Activated T-cell treated with anti-CD3 and anti-CD28 coated beads for 1 hour (primary cell): ENCODE data around the gene PPP1R16B.
A peak's percentile ranks its signal among the peaks of the same experiment; 100 is the strongest.

Experiments used
- DNase-seq: peaks from one replicate; pipeline ENCODE4 v3.0.0-alpha.2; 2020; ENCODE audit warnings: low read depth

The PPP1R16B gene

DNA sequence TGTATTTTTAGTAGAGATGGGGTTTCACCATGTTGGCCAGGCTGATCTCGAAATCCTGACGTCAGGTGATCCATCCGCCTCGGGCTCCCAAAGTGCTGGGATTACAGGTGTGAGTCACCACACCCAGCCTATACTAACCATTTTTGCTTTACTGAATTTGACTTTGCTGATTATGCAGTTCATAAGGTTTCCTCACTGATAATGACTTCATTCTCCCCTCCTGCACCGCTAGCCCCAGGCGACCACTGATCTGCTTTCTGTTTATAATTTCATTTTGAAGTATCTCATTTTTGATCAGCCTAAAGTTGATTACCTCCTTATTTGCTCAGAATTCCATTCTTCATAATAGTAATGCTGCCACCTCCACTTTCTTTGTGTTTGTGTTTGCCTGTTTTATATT, 72.0 kb downstream of the PPP1R16B start:
- DNase-seq, result no peak

DNA sequence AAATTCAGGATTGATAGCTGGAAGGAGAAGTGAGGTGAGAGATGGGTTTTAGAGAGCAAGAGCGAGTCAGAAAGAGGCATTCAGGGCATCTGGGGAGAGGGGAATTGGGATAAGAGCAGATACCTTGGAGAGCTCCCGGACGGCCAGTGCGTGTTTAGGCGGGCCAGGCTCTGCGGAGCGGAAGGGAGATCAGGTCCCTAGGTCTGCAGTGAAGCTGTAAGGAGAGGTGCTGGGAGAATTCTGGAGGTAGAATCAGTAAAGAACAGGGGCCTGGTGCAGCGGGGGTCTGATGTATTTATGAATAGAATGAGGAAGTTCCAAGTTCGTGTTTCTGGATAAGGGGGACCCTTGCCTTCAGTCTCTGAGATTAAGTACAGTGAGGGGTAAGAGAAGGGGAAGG, 73.4 kb downstream of the PPP1R16B start:
- DNase-seq, result no peak

DNA sequence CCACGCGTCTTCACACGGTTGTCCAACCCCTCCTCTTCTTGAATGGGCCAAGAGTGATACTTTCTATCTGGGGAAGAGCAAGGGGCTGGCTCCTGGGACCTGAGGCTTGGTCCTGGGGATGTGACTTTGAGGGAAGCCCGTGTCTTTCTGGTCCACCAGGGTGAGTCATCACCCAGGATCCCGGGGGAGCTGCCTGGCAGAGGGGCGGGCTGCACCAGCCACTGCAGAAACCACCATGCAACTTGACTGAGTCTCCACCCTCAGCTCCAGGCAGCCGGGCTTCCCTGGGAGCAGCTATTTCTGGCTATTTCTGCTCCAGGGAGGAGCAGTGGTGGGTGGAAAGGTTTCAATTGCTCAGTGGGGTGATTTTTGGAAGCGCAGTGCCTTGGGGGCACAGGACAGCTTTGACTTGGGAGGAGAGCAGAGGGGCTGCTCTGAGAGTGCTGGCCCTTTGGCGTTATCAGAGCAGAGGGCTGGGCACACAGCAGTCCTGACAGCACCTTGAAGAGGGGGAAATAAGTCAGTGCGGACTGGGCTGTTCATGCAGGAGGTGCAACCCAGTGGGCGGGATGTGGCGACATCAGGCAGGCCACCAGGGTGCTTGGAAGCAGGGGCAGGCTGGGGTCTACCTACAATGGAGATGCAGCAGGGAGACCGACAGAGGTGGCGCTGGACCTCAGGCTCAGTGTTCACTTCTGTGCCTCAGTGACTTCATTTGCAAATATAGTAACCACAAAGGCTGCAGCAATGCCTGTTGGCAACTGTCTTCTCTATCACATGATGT, 75.6 kb downstream of the PPP1R16B start:
- no peak for DNase-seq

GRCh38 chr20:38881806-38882440, 76.4 kb downstream of the PPP1R16B start:
- DNase-seq, result no peak

- DNase-seq, result no peak
Observed at GRCh38 chr20:38882600-38882999, 77.1 kb downstream of the PPP1R16B start.

- no peak for DNase-seq
Observed at GRCh38 chr20:38883081-38883980, 77.8 kb downstream of the PPP1R16B start.

DNA sequence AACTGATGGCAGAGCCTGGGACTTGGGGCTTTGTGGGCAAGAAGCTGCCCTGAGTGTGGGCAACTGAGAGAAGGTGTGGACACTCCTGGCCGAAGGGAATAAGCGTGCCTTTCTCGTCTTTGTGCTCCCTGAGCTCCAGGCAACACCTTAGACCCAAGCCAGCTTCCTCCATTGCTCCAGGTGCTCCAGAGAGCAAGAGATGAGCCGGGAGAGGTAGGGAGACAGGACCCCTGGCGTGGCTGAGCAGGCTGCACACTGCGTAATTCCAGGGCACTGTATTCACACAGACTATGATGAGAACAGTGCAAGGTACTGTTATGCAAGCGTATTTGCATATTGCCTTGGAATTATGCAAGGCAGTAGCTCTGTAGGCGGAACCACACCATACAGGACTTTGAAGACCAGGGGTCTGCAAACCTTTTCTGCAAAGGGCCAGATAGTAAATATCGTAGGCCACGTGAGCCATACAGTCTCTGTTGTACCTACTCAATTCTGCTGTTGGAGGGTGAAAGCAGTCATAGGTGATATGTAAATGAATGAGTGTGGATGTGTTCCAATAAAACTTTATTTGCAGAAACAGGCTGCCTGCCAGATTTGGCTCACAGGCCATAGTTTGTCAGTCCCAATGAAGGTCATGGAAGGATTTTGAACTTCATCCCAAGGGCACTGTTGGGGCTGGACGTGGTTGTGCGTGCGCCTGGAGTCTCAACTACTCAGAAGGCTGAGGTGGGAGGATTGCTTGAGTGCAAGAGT, 78.7 kb downstream of the PPP1R16B start:
- no peak for DNase-seq

DNA sequence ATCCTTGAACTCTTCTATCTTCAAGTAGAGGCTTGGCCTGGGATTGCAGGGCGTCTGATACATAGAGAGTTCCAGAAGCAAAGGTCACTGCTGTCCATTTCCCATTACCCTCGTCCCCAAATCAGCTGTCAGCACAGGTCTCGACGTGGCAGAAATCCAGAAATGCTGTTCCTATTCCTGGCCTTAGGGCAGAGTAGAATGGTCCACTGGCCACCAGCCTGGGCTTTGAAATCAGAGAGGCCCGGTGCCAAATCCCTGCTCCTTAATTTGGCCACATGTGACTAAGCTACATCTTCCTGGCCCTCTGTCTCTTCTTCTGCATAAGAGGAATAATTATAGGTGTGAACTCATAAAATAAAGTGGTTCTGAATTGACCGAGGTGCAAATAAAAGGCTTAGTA, 79.9 kb downstream of the PPP1R16B start:
- no peak for DNase-seq

DNA sequence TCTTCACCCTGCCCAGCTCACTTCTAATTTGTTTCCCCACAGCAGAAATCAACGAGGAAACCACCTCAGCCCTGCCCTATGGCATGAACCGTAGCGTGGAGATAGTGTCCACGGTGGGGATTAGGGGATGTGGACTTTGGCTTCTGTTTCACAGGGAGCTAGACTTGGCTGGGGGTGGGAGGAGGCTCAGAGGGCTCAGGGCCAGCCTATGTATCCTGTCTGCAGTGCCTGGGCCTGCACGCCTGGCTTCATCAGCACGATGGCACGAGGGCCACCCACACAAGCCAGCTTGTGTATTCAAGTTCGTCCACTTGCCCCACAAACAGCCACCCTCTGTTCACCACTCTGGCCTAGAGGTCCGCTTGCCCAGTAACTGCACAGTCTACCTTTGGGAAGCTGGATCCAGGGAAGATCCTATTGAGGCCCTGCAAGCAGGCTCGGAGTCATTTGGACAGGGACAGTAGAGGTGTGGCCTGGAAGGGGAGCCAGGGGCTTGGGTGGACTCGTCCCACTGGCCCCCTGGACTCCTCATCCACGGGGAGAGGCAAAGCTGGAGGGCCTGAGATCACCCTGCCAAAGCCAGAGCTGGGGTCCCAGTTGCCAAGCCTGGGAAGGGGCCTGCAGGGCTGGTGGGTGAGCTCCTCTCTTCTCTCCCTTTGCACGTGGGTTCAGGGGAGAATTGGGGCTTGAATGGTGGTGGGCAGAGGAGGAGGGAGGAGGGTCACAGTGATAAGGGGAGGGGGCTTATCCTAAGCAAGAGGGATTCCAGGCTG, 82.7 kb downstream of the PPP1R16B start:
- no peak for DNase-seq

- DNase-seq, result no peak
Observed at GRCh38 chr20:38889050-38889449, 83.6 kb downstream of the PPP1R16B start.

DNA sequence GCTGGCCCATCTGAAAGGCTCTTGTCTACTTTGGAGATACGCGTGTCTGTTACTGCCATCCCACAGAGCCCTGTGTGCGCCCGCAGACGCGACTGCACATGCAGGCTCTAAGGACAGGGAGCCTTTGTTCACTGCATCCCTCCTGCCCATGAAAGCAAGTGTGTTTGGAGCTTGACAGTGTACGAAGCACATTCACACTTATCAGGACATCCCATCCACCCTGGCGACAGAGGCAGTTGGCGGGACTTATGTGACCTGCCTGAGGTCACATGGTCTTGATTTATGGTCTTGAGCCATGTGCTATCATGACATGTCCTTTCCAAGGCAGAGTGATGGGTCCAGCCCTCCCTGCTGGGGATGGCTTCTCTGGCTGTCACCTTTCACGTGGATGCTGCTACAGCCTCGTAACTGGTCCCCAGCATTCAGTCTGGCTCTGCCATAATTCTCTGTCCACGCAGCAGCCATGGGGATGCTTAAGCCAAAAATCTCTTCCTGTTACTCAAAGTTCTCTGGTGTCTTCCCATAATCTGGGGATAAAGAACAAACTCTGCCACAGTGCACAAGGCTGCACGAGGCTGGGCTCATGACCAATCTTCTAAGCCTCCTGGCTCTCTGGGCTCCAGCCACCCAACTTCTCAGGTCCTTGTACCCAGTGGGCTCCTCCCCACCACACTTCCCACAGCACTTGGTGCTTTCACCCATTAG, 84.4 kb downstream of the PPP1R16B start:
- DNase-seq, result no peak

GRCh38 chr20:38890497-38890818, 85.0 kb downstream of the PPP1R16B start:
- no peak for DNase-seq

- no peak for DNase-seq
Observed at GRCh38 chr20:38892091-38892981, 86.8 kb downstream of the PPP1R16B start.

DNA sequence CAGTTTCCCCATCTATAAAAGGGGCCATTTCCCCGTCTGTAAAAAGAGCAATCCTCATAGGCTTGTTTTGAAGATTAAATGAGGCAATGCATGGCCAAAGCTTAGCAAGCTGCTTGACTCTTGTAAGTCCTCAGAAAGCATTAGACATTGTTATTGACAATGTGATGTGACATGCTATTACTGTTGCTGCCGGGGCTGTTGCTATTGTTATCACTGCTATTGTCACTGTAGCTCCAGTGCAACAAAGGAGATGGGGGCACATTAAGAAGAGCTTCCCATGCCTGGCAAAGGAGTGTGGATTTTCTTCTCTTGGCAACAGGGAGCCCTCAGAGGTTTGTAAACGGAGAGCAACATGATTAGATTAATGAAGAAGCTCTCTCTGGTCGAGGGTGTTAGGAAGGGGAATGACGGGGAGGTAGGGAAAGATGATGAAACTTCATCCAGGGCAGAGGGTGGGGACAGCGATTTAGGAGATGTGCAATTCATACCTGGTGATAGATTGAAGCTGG, 87.6 kb downstream of the PPP1R16B start:
- no peak for DNase-seq

DNA sequence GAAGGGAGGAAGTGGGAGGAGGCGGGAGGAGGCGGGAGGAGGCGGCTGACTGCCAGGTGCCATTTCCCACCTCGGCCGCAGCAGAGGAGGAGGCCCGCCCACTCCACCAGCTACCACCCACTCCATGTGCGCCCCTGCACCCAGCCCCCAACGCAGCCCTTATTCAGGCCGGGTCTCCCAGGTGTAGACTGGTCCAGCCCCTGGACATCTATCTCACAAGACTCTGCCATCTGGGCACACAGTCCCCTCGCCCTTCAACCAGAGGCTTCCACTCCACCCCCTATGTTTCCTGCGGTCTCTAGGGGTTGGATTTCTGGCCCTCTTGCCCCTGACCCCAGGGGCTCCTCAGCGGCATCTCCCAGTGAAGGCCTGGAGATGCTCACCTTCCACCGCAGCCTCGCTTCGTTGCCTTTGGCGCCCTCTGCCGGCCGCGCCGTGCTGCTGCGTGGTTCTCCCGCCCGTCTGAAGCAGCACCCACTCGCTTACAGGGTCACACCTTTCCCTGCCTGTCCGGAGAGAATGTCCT, 88.1 kb downstream of the PPP1R16B start:
- DNase-seq, result peak; percentile 73

DNA sequence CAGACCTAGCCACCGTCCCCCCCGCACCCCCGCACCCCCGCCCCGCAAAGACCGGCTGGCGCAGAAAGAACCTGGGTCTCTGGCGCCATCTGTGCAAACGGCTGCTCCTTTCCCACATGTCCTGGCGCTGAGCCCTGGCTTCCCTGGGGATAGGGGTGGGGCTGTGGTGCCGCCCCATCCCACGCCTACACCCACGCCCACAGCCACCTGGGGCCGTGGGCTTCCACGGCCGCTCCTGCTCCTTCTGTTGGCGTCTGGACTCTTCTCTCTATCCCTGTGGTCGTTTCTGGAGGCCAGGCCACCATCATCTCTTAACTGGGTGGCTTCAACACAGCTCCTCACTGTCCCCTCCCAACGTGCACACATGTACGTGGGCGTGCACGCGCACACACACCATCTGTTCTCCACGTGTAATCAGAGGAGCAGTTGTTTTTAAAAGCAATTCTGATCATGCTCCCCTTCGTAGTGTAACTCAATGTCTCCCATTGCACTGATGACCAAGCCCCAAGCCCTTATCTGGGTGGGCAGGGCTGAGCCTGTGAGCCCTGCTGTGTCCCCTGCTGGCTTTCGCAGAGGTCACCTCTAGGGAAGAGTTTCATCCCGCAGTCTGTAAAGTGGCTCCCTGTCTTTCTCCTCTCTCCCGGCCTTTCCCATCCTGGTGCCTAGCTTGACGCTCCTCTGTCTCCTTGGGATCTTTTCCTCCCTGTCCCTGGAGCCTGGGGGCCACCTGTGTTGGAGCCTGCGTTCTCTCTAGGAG, 88.8 kb downstream of the PPP1R16B start:
- no peak for DNase-seq

DNA sequence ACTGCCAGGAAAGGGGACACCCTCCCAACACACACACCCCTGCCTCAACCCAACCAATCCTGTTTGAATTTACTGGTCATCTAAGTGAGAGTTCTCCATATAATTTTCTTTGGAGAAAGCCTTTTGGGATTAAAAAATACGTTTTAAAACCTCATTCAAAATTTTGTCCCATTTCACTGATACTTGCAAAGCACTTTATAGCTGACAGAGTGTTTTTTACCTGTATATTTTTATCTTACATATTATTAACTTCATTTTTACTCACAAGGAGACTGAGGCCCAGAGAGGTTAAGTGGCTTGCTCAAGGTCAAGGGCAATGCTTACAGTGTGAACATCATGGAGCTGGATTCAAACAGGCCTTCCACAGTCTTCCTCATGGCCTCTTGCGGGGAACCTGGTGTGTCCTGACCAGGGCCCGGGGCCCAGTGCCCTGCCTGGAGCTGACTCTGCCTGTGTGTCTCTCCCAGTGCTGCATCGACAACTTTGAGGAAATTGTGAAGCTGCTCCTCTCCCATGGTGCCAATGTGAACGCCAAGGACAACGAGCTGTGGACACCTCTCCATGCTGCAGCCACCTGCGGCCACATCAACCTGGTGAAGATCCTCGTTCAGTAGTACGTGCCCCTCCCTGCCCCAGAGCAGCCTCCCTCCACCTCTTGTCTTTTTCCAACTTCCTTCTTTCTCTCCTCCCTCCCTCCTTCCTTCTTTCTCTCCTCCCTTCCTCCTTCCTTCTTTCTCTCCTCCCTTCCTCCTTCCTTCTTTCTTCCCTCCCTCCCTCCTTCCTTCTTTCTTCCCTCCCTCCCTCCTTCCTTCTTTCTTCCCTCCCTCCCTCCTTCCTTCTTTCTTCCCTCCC, 89.8 kb downstream of the PPP1R16B start:
- no peak for DNase-seq
